ENCODE results near the gene PRKN.

PRKN gene

DNA sequence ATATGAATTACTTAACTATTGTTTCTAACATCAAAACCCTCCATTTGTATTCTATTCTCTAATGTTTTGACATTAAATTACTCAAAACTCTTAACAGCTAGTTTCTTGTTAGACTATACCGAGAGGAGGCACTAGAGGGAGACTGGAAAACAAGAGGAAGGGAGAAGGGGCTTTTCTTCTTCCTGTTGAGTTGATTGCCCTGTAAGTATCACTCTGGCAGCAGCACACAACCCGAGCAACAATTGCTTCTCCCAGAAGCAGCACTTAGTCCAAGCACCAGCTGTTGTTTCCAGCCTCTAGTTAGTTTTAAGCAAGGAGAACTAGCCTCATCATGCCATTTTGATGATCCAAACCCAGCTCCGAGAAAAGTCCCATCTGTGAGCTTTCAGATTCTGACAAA, 603.8 kb downstream of the PRKN start:
- WGBS, 2 experiments = 47 to 59% methylated on average over 3 of the region's 3 CpGs
- H3K9me3 ChIP-seq (ENCODE audit: control insufficient read depth, low read length) = no peaks in the 10 kb centered on the region
- H3K27ac ChIP-seq (ENCODE audit: insufficient read depth, low read depth, low read length, poor library complexity, severe bottlenecking) = no peak overlapping the region
- no peaks in the 10 kb centered on the region for H3K27me3 ChIP-seq (ENCODE audit: control insufficient read depth, insufficient read depth, low read length, poor library complexity, severe bottlenecking)
- H3K4me3 ChIP-seq (ENCODE audit: insufficient read depth, low read depth, low read length) = no peak overlapping the region
- H3K4me1 ChIP-seq (ENCODE audit: control insufficient read depth, insufficient read depth, low read length) = no peaks in the 10 kb centered on the region
- H3K36me3 ChIP-seq (ENCODE audit: control insufficient read depth, insufficient read depth, low read length) = no peaks in the 10 kb centered on the region

DNA sequence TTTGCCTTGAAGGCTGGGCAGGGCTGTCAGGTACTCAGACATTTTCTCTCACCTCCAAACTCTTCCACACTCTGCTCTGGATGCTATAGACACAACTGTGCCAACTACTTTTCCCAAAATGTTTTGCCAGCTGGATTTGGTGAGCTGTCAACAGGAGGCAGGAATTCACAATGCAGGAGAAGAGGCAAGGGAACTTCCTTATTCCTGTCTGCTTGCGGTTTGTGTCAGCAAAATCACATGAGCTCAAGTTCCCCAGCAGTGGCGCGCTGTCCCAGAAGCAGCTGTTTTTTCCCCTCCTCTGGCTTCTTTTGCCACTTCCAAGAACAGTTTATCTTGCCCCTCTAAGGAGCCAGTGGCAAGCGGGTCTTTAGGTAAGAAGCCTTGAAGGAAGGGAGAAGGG, 608.2 kb downstream of the PRKN start:
- Histone ChIP-seq H3K9me3 (ENCODE audit: control insufficient read depth, low read length) (no peaks in the 10 kb centered on the region), H3K4me1 (ENCODE audit: control insufficient read depth, insufficient read depth, low read length) (no peaks in the 10 kb centered on the region), H3K4me3 (ENCODE audit: insufficient read depth, low read depth, low read length) (no peak overlapping the region), H3K27me3 (ENCODE audit: control insufficient read depth, insufficient read depth, low read length, poor library complexity, severe bottlenecking) (no peaks in the 10 kb centered on the region), H3K27ac (ENCODE audit: insufficient read depth, low read depth, low read length, poor library complexity, severe bottlenecking) (no peak overlapping the region), H3K36me3 (ENCODE audit: control insufficient read depth, insufficient read depth, low read length) (no peaks in the 10 kb centered on the region)
- WGBS, 2 experiments = 82 to 84% methylated on average over 4 of the region's 4 CpGs

DNA sequence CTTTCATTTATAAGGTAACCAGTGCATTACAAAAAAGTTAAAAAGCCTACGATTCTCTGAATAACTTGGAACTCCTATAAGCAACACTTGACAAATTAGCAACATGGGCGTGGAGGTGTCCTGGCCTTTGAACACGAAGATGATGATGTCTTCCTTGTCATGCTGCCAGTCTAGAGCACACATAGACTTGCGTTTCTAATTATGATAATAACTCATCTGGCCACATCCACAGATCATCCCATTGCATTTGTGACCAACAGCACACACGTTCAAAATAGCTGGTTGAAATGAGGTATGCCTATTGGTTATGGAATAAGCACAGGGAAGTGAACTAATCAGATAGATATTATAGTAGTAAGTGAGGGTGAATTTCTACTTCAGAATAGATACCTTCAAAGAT, 608.9 kb downstream of the PRKN start:
- Histone ChIP-seq H3K36me3 (ENCODE audit: control insufficient read depth, insufficient read depth, low read length) (no peaks in the 10 kb centered on the region), H3K27ac (ENCODE audit: insufficient read depth, low read depth, low read length, poor library complexity, severe bottlenecking) (no peak overlapping the region), H3K9me3 (ENCODE audit: control insufficient read depth, low read length) (no peaks in the 10 kb centered on the region), H3K4me1 (ENCODE audit: control insufficient read depth, insufficient read depth, low read length) (no peaks in the 10 kb centered on the region), H3K27me3 (ENCODE audit: control insufficient read depth, insufficient read depth, low read length, poor library complexity, severe bottlenecking) (no peaks in the 10 kb centered on the region), H3K4me3 (ENCODE audit: insufficient read depth, low read depth, low read length) (no peak overlapping the region)
- WGBS, 2 experiments = 96 to 99% methylated on average over 5 of the region's 5 CpGs

DNA sequence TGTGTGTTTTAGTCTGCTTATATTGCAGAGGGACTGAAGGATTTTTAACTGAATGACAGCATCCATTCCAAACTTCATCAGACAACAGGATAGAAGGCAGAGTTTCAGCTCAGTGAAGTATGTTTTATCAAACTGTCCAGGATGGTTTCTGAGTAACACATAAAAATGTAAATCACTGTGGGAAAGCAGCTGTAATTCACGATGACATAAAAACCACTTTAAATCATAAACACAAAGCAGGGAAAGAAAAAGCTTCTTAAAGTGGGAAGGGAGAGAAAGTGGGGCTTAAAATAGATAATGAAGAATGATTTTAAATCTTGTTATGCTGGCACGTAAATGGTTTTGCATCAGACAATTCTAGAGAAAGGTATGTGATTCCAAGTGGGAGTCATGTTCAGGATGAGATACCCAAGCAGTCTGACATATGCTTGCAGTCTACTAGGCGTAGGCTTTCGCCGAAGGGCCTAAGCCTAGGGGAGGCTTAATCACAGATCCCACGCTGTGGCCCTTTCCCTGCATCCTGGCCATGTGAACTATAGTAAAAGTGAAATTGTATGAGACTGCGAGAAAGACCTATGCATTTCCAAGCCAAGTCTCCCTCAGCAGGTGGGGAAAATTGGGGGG, 610.6 kb downstream of the PRKN start:
- Histone ChIP-seq H3K27ac (ENCODE audit: insufficient read depth, low read depth, low read length, poor library complexity, severe bottlenecking) (no peak overlapping the region), H3K4me1 (ENCODE audit: control insufficient read depth, insufficient read depth, low read length) (no peaks in the 10 kb centered on the region), H3K27me3 (ENCODE audit: control insufficient read depth, insufficient read depth, low read length, poor library complexity, severe bottlenecking) (no peaks in the 10 kb centered on the region), H3K9me3 (ENCODE audit: control insufficient read depth, low read length) (no peaks in the 10 kb centered on the region), H3K4me3 (ENCODE audit: insufficient read depth, low read depth, low read length) (no peak overlapping the region), H3K36me3 (ENCODE audit: control insufficient read depth, insufficient read depth, low read length) (no peaks in the 10 kb centered on the region)
- WGBS, 2 experiments = 94 to 96% methylated on average over 6 of the region's 7 CpGs

DNA sequence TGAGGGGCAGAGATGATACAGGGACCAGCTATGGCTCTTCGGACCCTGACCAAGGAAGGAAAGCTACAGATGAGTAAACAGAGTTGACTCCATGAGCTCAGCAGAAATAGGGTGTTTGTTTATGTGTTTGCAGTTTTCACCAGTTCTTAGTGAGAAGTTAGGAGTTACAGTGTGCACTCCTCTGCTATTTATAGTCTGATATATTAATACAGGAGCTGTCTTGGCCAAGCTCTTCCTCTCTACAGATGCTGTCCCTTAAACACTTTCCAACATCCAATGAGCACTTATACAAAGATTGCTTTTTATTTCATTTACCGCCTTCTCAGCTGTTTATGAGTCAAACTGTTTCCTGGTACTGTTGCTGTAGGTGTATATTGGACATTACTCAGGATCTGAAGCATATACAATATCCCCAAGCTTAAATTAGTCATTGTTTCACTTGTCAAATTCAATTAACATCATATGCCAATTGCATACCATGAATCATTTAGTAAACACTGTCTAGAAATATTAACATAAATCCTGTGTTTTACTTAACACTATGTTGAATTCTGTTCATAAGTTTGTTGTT, 618.0 kb downstream of the PRKN start:
- Histone ChIP-seq H3K27ac (ENCODE audit: insufficient read depth, low read depth, low read length, poor library complexity, severe bottlenecking) (no peak overlapping the region), H3K4me3 (ENCODE audit: insufficient read depth, low read depth, low read length) (no peak overlapping the region), H3K9me3 (ENCODE audit: control insufficient read depth, low read length) (no peaks in the 10 kb centered on the region), H3K36me3 (ENCODE audit: control insufficient read depth, insufficient read depth, low read length) (no peaks in the 10 kb centered on the region), H3K4me1 (ENCODE audit: control insufficient read depth, insufficient read depth, low read length) (peaks cover 7% of the 10 kb centered on the region), H3K27me3 (ENCODE audit: control insufficient read depth, insufficient read depth, low read length, poor library complexity, severe bottlenecking) (no peaks in the 10 kb centered on the region)
- WGBS, 2 experiments = 98% methylated on average over 1 to 2 of the region's 2 CpGs

DNA sequence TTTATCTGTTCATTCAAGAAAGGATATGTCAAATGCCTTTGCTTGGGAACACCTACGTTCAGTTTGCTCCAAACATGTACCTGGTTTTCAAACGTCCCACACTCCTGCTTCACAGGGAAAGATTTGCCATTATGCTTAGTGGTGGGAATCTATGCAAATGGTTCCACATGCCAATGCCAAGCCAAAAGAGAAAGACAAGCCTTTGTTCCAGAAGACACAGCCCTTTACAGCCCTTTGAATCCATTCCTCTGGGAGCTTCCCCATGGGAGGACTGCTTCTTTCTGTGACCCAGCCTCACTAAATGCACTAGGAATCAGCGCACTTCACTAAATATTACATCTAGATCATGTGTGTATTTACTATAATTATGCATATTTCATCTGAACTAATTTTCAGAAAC, 619.5 kb downstream of the PRKN start:
- H3K27me3 ChIP-seq (ENCODE audit: control insufficient read depth, insufficient read depth, low read length, poor library complexity, severe bottlenecking) = no peaks in the 10 kb centered on the region
- no peaks in the 10 kb centered on the region for H3K9me3 ChIP-seq (ENCODE audit: control insufficient read depth, low read length)
- 38 to 53% methylated on average over 2 of the region's 3 CpGs for WGBS, 2 experiments
- no peak overlapping the region for H3K27ac ChIP-seq (ENCODE audit: insufficient read depth, low read depth, low read length, poor library complexity, severe bottlenecking)
- H3K4me1 ChIP-seq (ENCODE audit: control insufficient read depth, insufficient read depth, low read length) = peaks cover 7% of the 10 kb centered on the region
- no peak overlapping the region for H3K4me3 ChIP-seq (ENCODE audit: insufficient read depth, low read depth, low read length)
- no peaks in the 10 kb centered on the region for H3K36me3 ChIP-seq (ENCODE audit: control insufficient read depth, insufficient read depth, low read length)

DNA sequence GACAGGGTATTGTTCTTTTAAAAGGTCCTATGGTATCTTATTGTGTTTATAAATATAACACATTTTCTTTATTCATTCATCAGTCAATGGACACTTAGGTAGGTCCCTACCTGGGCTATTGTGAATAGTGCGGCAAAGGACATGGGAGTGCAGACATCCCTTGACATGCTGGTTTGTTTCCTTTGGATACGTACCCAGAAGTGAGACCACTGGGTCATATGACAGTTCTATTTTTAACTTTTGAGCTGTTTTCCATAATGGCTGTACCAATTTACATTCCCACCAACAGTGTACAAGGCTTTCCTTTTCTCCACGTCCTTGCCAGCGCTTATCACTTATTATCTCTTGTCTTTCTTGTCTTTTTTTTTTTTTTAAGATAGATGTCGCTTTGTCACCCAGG, 627.5 kb downstream of the PRKN start:
- no peaks in the 10 kb centered on the region for H3K36me3 ChIP-seq (ENCODE audit: control insufficient read depth, insufficient read depth, low read length)
- WGBS, 2 experiments = 90 to 93% methylated on average over 5 of the region's 5 CpGs
- H3K9me3 ChIP-seq (ENCODE audit: control insufficient read depth, low read length) = no peaks in the 10 kb centered on the region
- H3K4me1 ChIP-seq (ENCODE audit: control insufficient read depth, insufficient read depth, low read length) = no peaks in the 10 kb centered on the region
- no peak overlapping the region for H3K4me3 ChIP-seq (ENCODE audit: insufficient read depth, low read depth, low read length)
- H3K27ac ChIP-seq (ENCODE audit: insufficient read depth, low read depth, low read length, poor library complexity, severe bottlenecking) = no peak overlapping the region
- H3K27me3 ChIP-seq (ENCODE audit: control insufficient read depth, insufficient read depth, low read length, poor library complexity, severe bottlenecking) = no peaks in the 10 kb centered on the region

DNA sequence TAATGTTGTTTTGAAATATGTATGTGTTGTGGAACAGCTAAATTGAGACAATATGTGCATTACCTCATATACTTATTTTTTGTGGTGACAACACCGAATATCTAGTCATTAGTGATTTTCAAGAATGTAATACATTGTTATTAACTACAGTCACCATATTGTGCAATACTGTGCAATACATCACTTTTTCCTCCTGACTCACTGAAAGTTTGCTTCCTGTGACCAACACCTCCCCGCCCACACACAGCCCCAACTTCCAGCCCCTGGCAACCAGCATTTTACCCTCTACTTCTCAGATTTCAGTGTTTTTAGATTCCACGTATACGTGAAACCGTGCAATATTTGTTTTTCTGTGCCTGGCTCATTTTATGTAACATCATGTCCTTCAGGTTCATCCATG, 627.9 kb downstream of the PRKN start:
- 91 to 93% methylated on average over 4 to 5 of the region's 5 CpGs for WGBS, 2 experiments
- Histone ChIP-seq H3K36me3 (ENCODE audit: control insufficient read depth, insufficient read depth, low read length) (no peaks in the 10 kb centered on the region), H3K4me3 (ENCODE audit: insufficient read depth, low read depth, low read length) (no peak overlapping the region), H3K27me3 (ENCODE audit: control insufficient read depth, insufficient read depth, low read length, poor library complexity, severe bottlenecking) (no peaks in the 10 kb centered on the region), H3K27ac (ENCODE audit: insufficient read depth, low read depth, low read length, poor library complexity, severe bottlenecking) (no peak overlapping the region), H3K9me3 (ENCODE audit: control insufficient read depth, low read length) (no peaks in the 10 kb centered on the region), H3K4me1 (ENCODE audit: control insufficient read depth, insufficient read depth, low read length) (no peaks in the 10 kb centered on the region)

DNA sequence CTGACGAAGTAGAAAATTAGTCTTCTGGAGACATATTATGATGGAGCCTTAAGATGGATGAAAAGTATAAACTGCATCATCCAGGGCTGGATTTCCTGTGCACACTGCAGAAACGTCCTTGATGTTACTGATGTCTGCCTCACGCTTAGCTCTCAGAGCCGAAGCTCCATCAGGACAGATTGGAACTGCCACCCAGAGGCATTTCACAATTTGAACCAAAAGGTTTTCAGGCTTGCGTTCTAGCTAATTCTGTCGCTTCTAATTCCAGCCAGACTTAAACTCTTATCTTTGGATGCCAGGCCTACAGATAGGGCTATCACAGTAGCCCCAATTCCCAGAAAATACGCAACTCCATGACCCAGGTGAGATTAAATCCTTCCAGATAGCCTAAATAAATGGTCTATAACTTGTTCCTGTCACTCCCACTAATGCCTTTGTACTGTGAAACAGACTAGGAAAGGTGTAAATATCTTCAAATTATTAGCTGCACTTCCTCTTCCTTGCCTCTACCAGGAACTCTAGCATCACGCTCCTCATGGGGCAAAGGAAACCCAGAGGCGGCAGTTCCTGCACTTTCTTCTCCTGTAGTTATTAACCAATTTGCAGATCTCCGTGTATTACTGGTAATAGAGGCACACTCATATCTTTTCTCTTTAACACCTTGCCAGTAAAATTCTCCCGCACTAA, 634.6 kb downstream of the PRKN start:
- Histone ChIP-seq H3K36me3 (ENCODE audit: control insufficient read depth, insufficient read depth, low read length) (no peaks in the 10 kb centered on the region), H3K9me3 (ENCODE audit: control insufficient read depth, low read length) (no peaks in the 10 kb centered on the region), H3K27ac (ENCODE audit: insufficient read depth, low read depth, low read length, poor library complexity, severe bottlenecking) (no peak overlapping the region), H3K4me3 (ENCODE audit: insufficient read depth, low read depth, low read length) (no peak overlapping the region), H3K27me3 (ENCODE audit: control insufficient read depth, insufficient read depth, low read length, poor library complexity, severe bottlenecking) (no peaks in the 10 kb centered on the region), H3K4me1 (ENCODE audit: control insufficient read depth, insufficient read depth, low read length) (no peaks in the 10 kb centered on the region)
- 93 to 95% methylated on average over 11 of the region's 11 CpGs for WGBS, 2 experiments

DNA sequence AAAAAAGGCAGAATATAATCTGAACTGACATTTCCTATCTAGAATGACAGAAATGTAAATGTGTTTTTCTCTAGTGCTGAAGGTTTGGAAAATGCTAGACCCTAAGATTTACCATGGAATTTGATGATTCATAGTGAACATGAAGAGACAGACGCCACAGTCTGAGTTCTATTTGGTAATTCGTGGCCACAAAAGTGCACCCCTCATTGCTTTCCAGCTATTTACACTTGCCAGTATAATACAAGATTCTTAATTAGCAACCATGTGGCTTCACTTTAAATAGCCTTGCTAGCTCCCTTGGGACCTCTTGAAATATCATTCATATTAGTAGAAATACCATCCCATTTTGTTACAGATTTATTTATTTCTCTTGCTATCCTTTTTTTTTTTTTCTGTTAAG, 636.8 kb downstream of the PRKN start:
- H3K27ac ChIP-seq (ENCODE audit: insufficient read depth, low read depth, low read length, poor library complexity, severe bottlenecking) = no peak overlapping the region

More for the DNA sequence above, 636.8 kb downstream of the PRKN start:
- 89 to 91% methylated on average over 2 of the region's 2 CpGs for WGBS, 2 experiments
- Histone ChIP-seq H3K36me3 (ENCODE audit: control insufficient read depth, insufficient read depth, low read length) (no peaks in the 10 kb centered on the region), H3K9me3 (ENCODE audit: control insufficient read depth, low read length) (no peaks in the 10 kb centered on the region), H3K4me3 (ENCODE audit: insufficient read depth, low read depth, low read length) (no peak overlapping the region), H3K4me1 (ENCODE audit: control insufficient read depth, insufficient read depth, low read length) (no peaks in the 10 kb centered on the region), H3K27me3 (ENCODE audit: control insufficient read depth, insufficient read depth, low read length, poor library complexity, severe bottlenecking) (no peaks in the 10 kb centered on the region)
